IPS-18c (cell line): ENCODE results near the gene KCTD16.

ENCODE experiments used
- H3K4me3 ChIP-seq: 2 replicates; pipeline ENCODE4 v1.7.0; 2013; ENCODE audit warnings: low read depth, mild to moderate bottlenecking, low read length, moderate library complexity; ENCODE audit not compliant: insufficient read depth
- H3K9me3 ChIP-seq: one replicate; pipeline ENCODE4 v1.6.1; 2013; ENCODE audit warnings: mild to moderate bottlenecking, low read length, moderate library complexity; ENCODE audit not compliant: control insufficient read depth, insufficient read depth

The KCTD16 gene

GRCh38 chr5:144335561-144335960 lies 164.9 kb downstream of the KCTD16 start:
- H3K4me3 ChIP-seq: no peak overlapping the region
- no peaks in the 10 kb centered on the region for H3K9me3 ChIP-seq

GRCh38 chr5:144336191-144336961 lies 165.7 kb downstream of the KCTD16 start:
- H3K9me3 ChIP-seq: no peaks in the 10 kb centered on the region
- no peak overlapping the region for H3K4me3 ChIP-seq

DNA sequence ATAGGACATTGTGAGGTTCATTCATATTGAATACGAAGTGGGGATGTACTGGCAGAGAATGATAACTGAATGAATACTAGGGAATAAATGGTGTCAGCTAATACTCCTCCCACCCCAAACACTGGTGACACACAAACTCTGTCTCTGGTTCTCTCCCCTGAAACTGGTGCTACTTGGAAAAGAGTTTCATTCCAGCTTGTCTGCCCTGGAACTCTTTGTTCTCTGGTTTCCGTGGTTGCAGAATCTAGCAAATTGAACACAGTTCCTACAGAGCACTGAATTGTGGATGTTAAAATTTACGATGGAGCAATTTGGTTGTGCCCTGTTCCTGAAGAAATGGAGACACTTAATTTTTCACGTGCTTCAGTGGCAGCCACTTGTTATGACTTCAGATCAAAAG lies 181.7 kb downstream of the KCTD16 start:
- Histone ChIP-seq H3K4me3 (no peak overlapping the region), H3K9me3 (no peaks in the 10 kb centered on the region)

- Histone ChIP-seq H3K4me3 (no peak overlapping the region), H3K9me3 (no peaks in the 10 kb centered on the region)
These were observed 182.2 kb downstream of the KCTD16 start for GRCh38 chr5:144352732-144353317.

DNA sequence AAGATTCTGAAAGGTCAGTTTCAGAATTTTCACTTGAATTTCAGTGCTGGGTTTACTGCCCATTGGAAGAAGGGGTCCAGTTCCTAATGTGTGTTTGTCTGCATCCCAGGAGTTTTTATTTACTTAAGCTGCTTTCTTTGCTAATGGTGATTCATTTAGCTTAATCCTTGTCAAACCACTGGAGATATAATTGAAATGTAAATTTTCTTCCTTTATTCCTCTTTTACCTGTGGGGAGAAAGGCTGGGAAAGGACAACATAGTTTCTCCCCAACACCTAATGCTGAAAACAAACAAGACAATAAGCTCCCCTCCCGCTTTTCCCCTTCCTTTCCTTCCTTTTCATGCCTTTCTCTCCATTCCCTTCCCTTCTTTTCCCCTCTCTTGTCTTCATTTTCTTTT lies 185.8 kb downstream of the KCTD16 start:
- Histone ChIP-seq H3K4me3 (no peak overlapping the region), H3K9me3 (no peaks in the 10 kb centered on the region)

- H3K4me3 ChIP-seq: no peak overlapping the region
- H3K9me3 ChIP-seq: no peaks in the 10 kb centered on the region
These were observed 190.7 kb downstream of the KCTD16 start for GRCh38 chr5:144361406-144361805.

- H3K9me3 ChIP-seq: no peaks in the 10 kb centered on the region
- H3K4me3 ChIP-seq: no peak overlapping the region
These were observed 195.2 kb downstream of the KCTD16 start for GRCh38 chr5:144365885-144366284.

DNA sequence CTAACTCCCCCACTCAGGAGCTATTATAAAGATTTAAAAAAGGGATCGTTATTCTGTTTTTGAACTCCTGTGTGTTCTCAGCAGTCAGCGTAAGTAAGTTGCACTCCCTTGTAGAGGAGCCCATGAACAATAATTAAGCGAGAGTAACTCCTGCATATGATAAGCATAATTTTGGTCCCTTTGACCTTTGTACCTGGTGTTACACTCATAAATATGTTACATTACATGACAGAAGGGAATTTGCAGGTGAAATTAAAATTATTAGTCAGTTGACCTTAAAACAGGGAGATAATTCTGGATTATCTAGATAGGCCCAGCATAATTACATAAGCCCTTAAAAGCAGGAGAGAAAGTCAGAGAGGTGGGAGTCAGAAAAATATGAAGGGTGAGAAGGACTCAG lies 197.3 kb downstream of the KCTD16 start:
- no peaks in the 10 kb centered on the region for H3K9me3 ChIP-seq
- H3K4me3 ChIP-seq: no peak overlapping the region

- Histone ChIP-seq H3K4me3 (no peak overlapping the region), H3K9me3 (no peaks in the 10 kb centered on the region)
These were observed 197.9 kb downstream of the KCTD16 start for GRCh38 chr5:144368556-144368955.

- Histone ChIP-seq H3K4me3 (no peak overlapping the region), H3K9me3 (no peaks in the 10 kb centered on the region)
These were observed 198.3 kb downstream of the KCTD16 start for GRCh38 chr5:144369006-144369405.

DNA sequence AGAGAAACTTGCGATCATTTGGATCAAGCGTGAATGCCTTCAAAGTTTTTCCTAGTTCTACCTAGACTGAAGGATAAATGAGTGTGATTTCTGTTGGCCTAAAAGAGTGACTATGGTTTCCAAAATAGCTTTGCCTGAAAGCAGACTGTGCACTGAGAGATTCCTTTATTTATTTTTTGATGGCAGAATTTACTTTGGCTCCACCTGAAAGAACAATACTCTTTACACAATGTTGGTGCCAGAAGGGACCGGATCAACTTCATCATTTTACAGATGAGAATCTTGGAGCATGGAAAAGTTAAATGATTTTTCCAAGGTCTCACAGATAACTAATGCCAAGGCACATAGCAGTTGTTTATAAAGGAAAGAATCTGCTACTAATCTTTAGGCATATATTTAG lies 199.6 kb downstream of the KCTD16 start:
- Histone ChIP-seq H3K9me3 (no peaks in the 10 kb centered on the region), H3K4me3 (no peak overlapping the region)

- H3K4me3 ChIP-seq: no peak overlapping the region
- no peaks in the 10 kb centered on the region for H3K9me3 ChIP-seq
These were observed 204.0 kb downstream of the KCTD16 start for GRCh38 chr5:144374637-144375036.

DNA sequence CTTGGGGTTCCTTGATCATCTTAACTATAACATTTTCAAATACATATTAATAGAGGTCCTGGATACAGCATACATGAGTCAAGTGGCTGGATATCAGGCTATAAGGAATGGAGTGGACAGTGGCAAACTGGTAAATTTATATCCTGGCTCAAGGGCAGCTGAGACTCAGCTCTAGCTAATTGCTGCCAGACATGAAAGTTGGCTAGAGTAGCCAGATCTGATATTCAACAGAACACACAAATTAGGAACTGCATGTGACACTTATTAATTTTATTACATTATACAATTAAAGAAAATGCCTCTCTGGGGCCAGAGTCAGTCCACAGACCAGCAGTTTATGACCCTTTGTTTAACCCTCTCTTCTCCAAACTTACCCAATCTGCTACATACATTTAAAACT lies 206.5 kb downstream of the KCTD16 start:
- Histone ChIP-seq H3K9me3 (no peaks in the 10 kb centered on the region), H3K4me3 (no peak overlapping the region)

- no peaks in the 10 kb centered on the region for H3K9me3 ChIP-seq
- no peak overlapping the region for H3K4me3 ChIP-seq
These were observed 208.0 kb downstream of the KCTD16 start for GRCh38 chr5:144378681-144379080.

DNA sequence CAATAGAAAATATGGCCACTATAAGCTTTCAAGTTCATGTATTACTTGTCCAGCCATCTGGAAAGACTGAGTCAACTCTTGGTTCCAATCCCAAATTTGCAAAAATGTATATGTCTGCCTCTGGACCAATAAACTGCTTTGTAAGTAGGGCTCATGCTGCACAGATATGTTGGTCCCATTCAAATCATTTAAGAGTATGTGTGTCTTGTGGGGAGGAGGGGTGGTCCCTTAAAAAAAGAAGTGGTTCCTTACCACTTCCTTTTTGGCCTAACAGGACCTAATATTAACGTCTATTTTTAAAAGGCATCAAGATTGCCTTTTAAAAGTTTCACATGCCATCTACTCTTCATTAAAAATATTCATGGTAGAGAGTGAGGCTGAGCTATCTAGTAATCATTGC lies 214.9 kb downstream of the KCTD16 start:
- no peak overlapping the region for H3K4me3 ChIP-seq

GRCh38 chr5:144386315-144386714 lies 215.6 kb downstream of the KCTD16 start:
- Histone ChIP-seq H3K9me3 (no peaks in the 10 kb centered on the region), H3K4me3 (no peak overlapping the region)

More for the DNA sequence above, 214.9 kb downstream of the KCTD16 start:
- no peaks in the 10 kb centered on the region for H3K9me3 ChIP-seq

DNA sequence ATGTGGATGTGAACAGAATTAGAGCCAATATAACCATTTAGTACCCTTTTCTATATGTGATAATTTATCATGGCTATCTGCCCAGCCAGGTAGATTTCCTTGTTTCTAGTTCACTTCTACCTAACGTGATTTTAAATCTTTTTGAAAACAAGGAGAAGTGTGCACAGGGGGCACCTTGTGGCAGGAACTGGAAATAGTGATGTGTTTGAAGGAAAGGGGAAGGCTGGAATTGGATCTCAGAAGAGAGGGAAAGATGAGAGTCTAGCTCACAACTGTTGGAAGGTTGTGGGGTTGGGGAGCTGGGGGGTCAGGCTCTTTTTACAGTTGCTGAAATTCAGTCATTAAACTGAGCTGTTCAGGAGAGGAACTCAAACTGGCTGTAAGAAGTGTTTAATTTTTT lies 219.5 kb downstream of the KCTD16 start:
- Histone ChIP-seq H3K4me3 (no peak overlapping the region), H3K9me3 (no peaks in the 10 kb centered on the region)

GRCh38 chr5:144391044-144391443 lies 220.4 kb downstream of the KCTD16 start:
- no peak overlapping the region for H3K4me3 ChIP-seq

More at GRCh38 chr5:144391044-144391443, 220.4 kb downstream of the KCTD16 start:
- H3K9me3 ChIP-seq: no peaks in the 10 kb centered on the region
